Gastroesophageal sphincter (tissue), 4 donors: Measurements from ENCODE around the gene ABLIM2. TPM values are rescaled to one million over a fixed set of nuclear protein-coding genes. Genes with fewer than 3 reads are reported as not detected.

Experiments
- ATAC-seq: fragments of 150-250 bp; one replicate; pipeline ENCODE4 v1.9.1; 2016; ENCODE audit warnings: mild to moderate bottlenecking, moderate library complexity
- H3K27ac ChIP-seq, 4 donors: fragments of 200-600 bp; sonication (generic) in 3 of 4; 1 replicate in 3 of 4; 2 replicates in 1 of 4; pipeline ENCODE4 v1.5.1; 2016 to 2019
- H3K27me3 ChIP-seq: fragments of 200-600 bp; sonication (generic); one replicate; pipeline ENCODE4 v1.5.1; 2019
- H3K36me3 ChIP-seq, 2 donors: fragments of 200-600 bp; sonication (generic); one replicate each; pipeline ENCODE4 v1.5.1; 2019; ENCODE audit warnings: control low read depth in 1 of 2
- H3K4me1 ChIP-seq, 3 donors: fragments of 200-600 bp; sonication (generic); 1 replicate in 2 of 3; 2 replicates in 1 of 3; pipeline ENCODE4 v1.5.1; 2016 to 2019; ENCODE audit warnings: control low read depth in 2 of 3
- H3K4me3 ChIP-seq, 2 donors: fragments of 200-600 bp; sonication (generic); one replicate each; pipeline ENCODE4 v1.5.1; 2019; ENCODE audit warnings: mild to moderate bottlenecking in 1 of 2, moderate library complexity in 1 of 2
- H3K9me3 ChIP-seq, 3 donors: fragments of 200-600 bp; sonication (generic); one replicate each; pipeline ENCODE4 v1.5.1; 2017 to 2019; ENCODE audit warnings: control low read depth in 2 of 3
- EP300 ChIP-seq: sonication (generic); formaldehyde crosslinking; IDR thresholded peaks from one replicate; pipeline ENCODE4 v1.6.1; 2017; ENCODE audit warnings: antibody characterized with exemption, mild to moderate bottlenecking
- POLR2A ChIP-seq, 2 donors: fragments of 450-650 bp; IDR thresholded peaks; one replicate each; pipeline ENCODE4 v1.6.1; 2017; ENCODE audit warnings: antibody characterized with exemption in 2 of 2, mild to moderate bottlenecking in 2 of 2, moderate library complexity in 1 of 2
- POLR2AphosphoS5 ChIP-seq: sonication (generic); formaldehyde crosslinking; IDR thresholded peaks from one replicate; pipeline ENCODE4 v1.6.1; 2017; ENCODE audit warnings: antibody characterized with exemption
- WGBS, 2 donors: methylation state at CpG; one replicate each; pipeline ENCODE4 v1.1.5; 2018; ENCODE audit warnings: low coverage in 1 of 2; 5-methylcytosine and 5-hydroxymethylcytosine counted together
- total RNA-seq, 4 donors: library from RNA; depleted of rRNA; stranded (reverse); fragments of >200 nt; gene quantifications; one replicate each; pipeline ENCODE4 v1.1.0, GENCODE V29; 2016
- TF ChIP-seq, protein P1 (sequence below), 4 experiments: fragments of 200-600 bp in 2 of 4; fragments of 450-650 bp in 2 of 4; sonication (generic) in 1 of 4; IDR thresholded peaks; one replicate each; pipeline ENCODE4 v1.5.1; 2017 to 2019; ENCODE audit warnings: antibody characterized with exemption in 4 of 4, mild to moderate bottlenecking in 2 of 4, moderate library complexity in 2 of 4

ABLIM2 gene
- total RNA-seq, 4 donors from 2014 or later: 5.0 to 13.5 (median 8.0) TPM

DNA sequence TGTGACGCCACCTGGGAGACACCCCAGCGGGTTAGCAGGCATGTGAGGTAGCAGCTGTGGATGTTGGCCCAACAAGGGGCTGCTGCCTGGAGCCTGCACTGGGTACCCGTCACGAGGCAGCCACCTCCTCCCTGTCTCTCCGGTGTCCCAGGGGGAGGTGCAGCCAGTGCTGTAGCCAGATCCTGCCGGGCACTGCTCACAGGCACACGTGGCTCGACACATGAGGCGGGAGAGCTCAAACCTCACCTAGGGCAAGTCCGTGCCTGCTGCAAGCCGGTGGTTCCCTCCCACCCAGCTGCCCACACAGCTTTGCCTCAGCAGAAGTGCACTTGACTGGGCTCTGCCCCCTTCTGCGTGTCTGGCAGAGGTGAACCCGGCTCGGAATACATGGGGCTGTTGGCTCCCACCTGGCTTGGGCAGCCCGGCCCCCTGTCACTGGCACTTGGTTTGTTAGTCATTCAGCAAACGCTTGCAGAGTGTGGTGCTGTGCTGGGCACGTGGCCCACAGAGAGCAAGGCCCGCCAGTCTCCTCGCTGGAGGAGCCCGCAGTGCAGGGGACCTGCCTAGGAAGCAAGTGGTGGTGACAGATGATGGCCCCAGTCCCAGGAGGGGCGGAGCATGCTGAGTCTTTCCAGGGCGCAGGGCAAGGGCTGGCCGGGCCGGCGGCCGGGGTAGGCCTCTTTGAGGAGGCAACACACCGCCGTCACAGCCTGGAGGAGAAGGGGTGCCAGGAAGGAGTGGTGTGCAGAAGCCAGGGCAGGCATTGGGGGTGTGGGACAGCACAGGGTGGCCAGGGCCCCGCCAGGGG lies 30.3 kb upstream of the ABLIM2 start:
- Histone ChIP-seq H3K4me3 (no peak overlapping the region), H3K27me3 (no peaks in the 10 kb centered on the region), H3K36me3 (no peaks in the 10 kb centered on the region), H3K27ac (peak overlapping the region in 3 of 4 donors; percentile 74 to 78 (median 75)), H3K9me3 (no peaks in the 10 kb centered on the region), H3K4me1 (peaks cover 0 to 39% (median 20%) of the 10 kb centered on the region in 3 donors)
- TF ChIP-seq, protein P1, sequence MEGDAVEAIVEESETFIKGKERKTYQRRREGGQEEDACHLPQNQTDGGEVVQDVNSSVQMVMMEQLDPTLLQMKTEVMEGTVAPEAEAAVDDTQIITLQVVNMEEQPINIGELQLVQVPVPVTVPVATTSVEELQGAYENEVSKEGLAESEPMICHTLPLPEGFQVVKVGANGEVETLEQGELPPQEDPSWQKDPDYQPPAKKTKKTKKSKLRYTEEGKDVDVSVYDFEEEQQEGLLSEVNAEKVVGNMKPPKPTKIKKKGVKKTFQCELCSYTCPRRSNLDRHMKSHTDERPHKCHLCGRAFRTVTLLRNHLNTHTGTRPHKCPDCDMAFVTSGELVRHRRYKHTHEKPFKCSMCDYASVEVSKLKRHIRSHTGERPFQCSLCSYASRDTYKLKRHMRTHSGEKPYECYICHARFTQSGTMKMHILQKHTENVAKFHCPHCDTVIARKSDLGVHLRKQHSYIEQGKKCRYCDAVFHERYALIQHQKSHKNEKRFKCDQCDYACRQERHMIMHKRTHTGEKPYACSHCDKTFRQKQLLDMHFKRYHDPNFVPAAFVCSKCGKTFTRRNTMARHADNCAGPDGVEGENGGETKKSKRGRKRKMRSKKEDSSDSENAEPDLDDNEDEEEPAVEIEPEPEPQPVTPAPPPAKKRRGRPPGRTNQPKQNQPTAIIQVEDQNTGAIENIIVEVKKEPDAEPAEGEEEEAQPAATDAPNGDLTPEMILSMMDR (IDR thresholded peaks at IDR 0.05): no peak
- no peak for TF ChIP-seq POLR2A (IDR thresholded peaks at IDR 0.05)
- TF ChIP-seq EP300: no peak
- no peak for TF ChIP-seq POLR2AphosphoS5
- no peak for ATAC-seq
- WGBS, 2 donors: no CpG with 5 or more reads among the region's 29 CpGs

- WGBS, 2 donors: 100% methylated on average over 1 of the region's 12 CpGs; no CpG with 5 or more reads in 1 of the 2 donors
- H3K27me3 ChIP-seq: no peaks in the 10 kb centered on the region
- TF ChIP-seq POLR2AphosphoS5 (no peak), POLR2A (IDR thresholded peaks at IDR 0.05) (no peak), EP300 (no peak)
- TF ChIP-seq, protein P1 (IDR thresholded peaks at IDR 0.05): no peak
- no peaks in the 10 kb centered on the region for H3K9me3 ChIP-seq
- H3K4me1 ChIP-seq: peaks cover 0 to 47% (median 23%) of the 10 kb centered on the region in 3 donors
- H3K27ac ChIP-seq: no peak overlapping the region
- no peaks in the 10 kb centered on the region for H3K36me3 ChIP-seq
- no peak overlapping the region for H3K4me3 ChIP-seq
- ATAC-seq: no peak
Measured at GRCh38 chr4:8188085-8188484, 29.5 kb upstream of the ABLIM2 start.

DNA sequence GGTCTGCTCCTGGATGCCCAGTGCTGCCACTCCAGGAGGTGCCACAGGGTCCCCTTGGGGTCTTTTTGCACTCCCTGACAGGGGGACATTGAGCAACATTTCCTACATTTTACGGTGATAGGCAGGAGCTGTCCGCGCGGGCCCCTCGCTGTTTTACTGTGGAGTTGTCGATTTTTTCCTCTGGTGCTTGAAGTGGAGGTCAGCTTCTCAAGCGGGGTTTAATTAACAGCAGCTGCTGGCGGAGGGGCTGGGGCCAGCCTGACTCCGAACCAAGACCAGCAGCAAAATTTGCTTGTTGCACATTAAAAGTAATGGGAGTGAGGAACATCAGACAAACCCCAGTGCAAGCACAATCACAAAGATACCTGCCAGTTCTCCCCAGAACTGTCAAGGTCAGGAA lies 27.3 kb upstream of the ABLIM2 start:
- H3K27ac ChIP-seq: no peak overlapping the region
- WGBS, 2 donors: 53 to 80% methylated on average over 1 to 3 of the region's 9 CpGs
- H3K27me3 ChIP-seq: peaks cover 4% of the 10 kb centered on the region
- H3K9me3 ChIP-seq: no peaks in the 10 kb centered on the region
- H3K36me3 ChIP-seq: no peaks in the 10 kb centered on the region
- H3K4me1 ChIP-seq: peaks cover 0 to 49% (median 28%) of the 10 kb centered on the region in 3 donors
- H3K4me3 ChIP-seq: no peak overlapping the region
- no peak for ATAC-seq
- TF ChIP-seq, protein P1 (IDR thresholded peaks at IDR 0.05): no peak
- TF ChIP-seq POLR2A (IDR thresholded peaks at IDR 0.05) (no peak), EP300 (no peak), POLR2AphosphoS5 (no peak)

- no peak for ATAC-seq
- 63 to 73% methylated on average over 9 of the region's 9 CpGs for whole genome bisulfite sequencing, 2 donors
- no peak overlapping the region for H3K4me3 ChIP-seq
- H3K27ac ChIP-seq: no peak overlapping the region
- H3K27me3 ChIP-seq: peaks cover 4% of the 10 kb centered on the region
- H3K9me3 ChIP-seq: no peaks in the 10 kb centered on the region
- TF ChIP-seq EP300: no peak
- TF ChIP-seq POLR2AphosphoS5: no peak
- TF ChIP-seq POLR2A (IDR thresholded peaks at IDR 0.05): no peak
- TF ChIP-seq, protein P1 (IDR thresholded peaks at IDR 0.05): no peak
- H3K4me1 ChIP-seq: peaks cover 0 to 43% (median 22%) of the 10 kb centered on the region in 3 donors
- no peaks in the 10 kb centered on the region for H3K36me3 ChIP-seq
Measured at GRCh38 chr4:8185295-8185694, 26.7 kb upstream of the ABLIM2 start.

DNA sequence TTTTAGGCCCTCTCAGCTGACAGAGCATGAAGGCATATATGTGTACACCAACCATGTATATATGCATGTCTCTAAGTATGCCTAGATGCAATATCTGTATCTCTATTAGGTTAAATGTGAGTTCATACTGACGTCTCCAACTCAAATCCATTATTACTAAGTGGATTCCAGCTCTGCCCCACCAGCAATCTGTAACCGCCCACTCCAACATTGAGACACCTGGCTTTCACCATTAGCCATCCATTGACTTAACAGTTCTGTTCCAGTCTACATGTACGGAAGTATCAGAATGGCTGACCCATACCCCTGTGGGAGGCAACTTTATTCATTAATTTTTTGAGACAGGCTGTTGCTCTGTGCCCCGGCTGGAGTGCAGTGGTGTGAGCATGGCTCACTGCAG lies 25.4 kb upstream of the ABLIM2 start:
- Histone ChIP-seq H3K4me1 (peaks cover 0 to 31% (median 11%) of the 10 kb centered on the region in 3 donors), H3K27me3 (peaks cover 4% of the 10 kb centered on the region), H3K27ac (peak overlapping the region in 3 of 4 donors; percentile 6 to 37 (median 28)), H3K9me3 (no peaks in the 10 kb centered on the region), H3K36me3 (no peaks in the 10 kb centered on the region), H3K4me3 (no peak overlapping the region)
- 72 to 84% methylated on average over 4 of the region's 4 CpGs for WGBS, 2 donors
- TF ChIP-seq, protein P1 (IDR thresholded peaks at IDR 0.05): no peak
- TF ChIP-seq POLR2AphosphoS5: no peak
- TF ChIP-seq POLR2A (IDR thresholded peaks at IDR 0.05): no peak
- no peak for TF ChIP-seq EP300
- no peak for ATAC-seq
